NCI-H446 treated with DMSO at 0.1 percent for 48 hours (cell line): ENCODE measurements around the gene LYZL1.
"Not testable (repeated sequence)": the region's sequence is repeated elsewhere in the genome, so short reads cannot be mapped to it uniquely, and the experiment has no call there.

Experiments used
- DNase-seq: peaks from one replicate; lab custom pipeline; 2025; lab: John Stamatoyannopoulos, UW

Gene LYZL1

DNA sequence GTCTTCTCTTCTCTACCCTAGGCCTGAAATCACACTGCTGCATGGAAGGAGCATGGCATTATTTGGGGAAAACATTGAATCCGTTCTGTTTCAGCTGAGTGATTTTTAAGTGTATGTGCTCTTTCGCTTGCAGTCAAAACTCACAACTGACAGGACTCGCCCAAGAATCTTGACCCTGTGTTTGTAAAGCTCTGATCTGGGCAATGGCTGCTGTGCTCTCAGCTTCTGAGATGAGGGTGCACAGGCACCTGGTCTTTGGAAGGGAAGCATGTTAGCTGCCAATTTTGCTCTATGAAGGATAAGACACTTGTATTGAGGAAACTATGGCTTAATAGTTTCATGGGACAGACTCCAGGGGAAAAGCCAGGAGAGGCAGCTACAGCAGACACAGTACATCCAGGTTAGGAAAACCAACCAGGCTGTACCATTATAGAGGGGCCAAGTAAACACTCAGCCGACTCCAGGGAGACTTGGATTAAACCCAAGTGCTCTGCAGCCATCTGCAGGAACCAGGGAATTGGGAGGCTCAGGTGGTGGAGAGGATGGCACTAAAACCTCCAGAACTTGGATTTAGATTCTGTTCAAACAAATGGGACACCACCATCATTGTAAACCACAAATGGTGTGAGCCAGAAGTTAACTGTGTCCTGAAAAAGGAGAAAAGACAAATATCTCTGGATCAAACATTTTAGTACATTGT lies 43.3 kb downstream of the LYZL1 start:
- DNase-seq, result no peak

DNA sequence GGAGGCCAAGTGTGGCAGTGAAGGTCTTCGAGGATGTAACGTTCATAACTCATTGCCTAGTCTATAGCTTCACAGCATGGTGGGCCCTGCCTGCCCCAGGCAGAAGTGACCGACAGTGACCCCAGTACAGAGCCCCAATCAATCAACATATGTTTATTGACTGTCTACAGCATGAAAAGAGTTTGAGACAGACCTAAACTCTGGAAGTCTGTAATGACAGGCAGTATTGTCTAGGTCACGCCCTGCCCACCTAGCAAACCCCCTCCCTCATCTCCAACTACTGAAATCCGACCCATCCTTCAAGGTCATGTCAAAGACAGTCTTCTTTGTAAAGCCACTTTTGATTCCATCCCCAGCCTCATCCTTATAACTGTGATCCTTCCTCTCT lies 43.9 kb downstream of the LYZL1 start:
- DNase-seq, result no peak

DNA sequence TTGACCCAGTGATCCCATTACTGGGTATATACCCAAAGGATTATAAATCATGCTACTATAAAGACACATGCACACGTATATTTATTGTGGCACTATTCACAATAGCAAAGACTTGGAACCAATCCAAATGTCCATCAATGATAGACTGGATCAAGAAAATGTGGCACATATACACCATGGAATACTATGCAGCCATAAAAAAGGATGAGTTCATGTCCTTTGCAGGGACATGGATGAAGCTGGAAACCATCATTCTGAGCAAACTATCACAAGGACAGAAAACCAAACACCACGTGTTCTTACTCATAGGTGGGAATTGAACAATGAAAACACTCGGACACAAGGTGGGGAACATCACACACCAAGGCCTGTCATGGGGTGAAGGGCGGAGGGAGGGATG lies 48.7 kb downstream of the LYZL1 start:
- not testable (repeated sequence) for DNase-seq

DNA sequence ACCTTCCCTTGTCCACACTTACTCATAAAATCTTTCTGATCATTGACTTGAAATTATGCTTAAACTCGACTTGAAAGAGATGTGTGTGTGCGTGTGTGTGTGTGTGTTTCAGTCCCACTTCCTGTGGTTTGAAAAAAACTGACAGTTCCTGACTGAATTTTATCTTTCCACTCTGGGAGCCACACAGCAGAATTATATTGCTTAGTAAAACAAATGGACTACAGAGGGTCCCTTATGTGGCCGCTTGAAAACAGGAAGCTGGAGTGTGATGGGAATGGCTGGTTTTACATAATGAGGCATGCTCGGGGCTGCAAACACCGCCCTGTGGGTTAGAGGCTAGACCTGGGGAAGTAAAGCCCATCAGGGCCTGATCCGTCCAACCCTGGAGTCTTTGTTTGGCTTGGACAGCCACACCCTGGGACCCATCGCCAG lies 54.8 kb downstream of the LYZL1 start:
- DNase-seq, result no peak

DNA sequence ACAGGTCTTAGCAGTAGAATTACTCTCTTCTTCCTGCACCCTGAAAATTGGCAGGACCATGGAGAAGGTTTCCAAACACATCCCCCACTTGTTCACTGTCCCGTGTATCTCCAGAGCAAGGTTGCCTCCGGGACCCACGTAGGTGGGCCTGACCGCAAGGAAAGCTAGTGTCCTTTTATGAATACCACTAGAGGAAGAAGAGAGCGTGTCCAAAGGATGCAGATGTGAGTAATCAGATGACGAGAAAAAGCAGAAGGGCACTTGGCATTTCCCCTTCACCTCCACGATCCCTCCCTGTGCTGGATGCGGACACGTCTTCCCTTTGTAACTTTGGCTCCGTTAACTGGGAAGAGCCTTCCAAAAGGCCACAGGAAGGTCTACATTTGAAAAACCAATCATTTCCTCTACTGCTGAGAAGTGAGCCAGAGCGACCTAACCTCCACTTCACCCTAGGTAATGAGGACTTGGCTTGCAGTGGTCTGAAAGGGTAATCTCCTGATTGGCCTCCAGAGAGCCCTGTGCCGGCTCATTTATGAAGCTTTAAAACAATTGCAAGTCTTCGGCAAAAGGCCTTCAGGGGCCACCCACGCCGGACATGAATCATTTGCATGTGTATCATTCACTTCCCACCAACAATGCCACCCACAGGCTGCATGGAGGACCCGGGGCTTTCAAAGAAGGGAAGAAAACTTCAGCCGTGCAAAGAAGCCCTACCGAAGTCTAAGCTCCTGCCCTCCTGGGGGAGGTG lies 55.4 kb downstream of the LYZL1 start:
- DNase-seq, result no peak

DNA sequence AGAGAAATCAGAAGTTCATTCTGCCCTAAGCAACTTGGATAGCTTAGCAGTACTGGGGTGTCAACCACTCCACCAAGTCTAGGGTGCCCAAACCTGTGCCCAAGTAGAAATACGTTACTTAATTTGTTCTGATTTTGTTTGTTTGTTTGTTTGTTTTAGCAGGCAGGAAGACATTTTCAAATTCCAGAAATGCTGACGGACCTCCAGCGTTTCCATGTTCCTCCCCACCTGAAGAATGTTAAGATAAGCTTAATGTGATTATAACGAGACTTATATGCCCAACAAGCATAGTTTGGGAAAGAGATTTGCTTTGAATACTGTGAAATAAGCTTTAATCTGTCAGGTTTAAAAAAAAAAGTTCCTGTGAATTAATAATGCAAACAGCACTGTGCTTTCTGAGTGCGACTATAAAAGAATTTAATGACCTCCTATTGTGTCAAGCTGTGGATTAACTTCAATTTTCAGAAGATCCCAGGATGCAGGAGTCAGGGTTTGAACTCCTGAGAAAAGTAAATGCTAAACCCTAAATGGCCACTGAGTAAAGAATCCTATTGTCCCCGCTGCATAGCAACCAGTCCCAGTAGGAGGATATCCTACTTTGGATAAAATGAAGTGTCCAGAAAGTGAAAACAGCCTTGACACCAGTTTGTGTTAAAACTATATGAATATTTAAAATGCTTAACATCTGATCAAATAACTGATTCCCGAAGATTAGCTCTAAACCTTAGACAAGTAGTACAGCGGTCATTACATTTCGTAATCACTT lies 56.5 kb downstream of the LYZL1 start:
- DNase-seq, result no peak

DNA sequence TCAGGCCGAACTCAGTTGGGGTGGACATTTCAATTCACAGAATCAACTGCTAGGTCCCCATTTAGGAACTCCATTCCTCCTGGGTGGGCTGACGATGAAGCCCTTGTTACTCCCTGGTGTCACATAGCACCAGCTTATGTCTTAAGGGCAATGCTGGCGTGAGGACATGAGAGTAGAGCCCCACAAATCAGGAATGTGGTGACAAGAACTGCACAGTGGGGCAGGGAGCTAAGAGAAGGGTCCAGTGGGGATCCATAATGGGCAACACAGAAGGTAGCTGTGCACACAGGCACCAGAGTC lies 57.0 kb downstream of the LYZL1 start:
- DNase-seq, result no peak

DNA sequence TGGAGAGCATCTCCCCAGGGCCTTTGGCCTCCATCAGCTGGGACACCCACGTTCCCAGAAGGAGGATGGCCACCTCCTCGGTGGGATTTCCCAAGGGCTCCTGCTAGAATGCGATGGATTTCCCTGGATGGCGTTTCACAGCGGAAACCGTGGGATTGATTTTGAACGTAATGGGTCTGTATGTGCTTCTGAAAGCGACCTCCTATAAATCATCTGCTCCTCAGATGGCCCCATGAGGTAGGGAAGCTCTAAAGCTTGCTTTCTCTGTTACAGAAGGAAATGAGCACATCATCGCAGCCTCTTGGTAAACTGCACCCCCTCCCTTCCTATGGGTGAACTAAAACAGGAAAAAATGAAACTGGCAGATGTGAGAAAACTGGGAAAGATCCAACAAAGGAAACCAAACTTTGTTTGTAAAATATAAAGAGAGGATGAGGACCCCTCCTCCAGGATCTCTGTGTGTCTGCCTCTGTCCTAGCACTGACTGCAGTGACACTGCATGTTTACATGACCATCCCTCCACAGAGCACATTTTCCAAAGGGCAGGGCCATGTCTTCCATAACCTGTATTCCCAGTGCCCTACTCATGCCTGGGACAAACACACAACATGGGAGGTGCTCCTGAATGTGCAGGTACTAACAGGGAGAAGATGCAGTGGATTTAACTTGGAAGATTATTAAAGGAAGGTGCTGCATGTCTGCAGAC lies 57.6 kb downstream of the LYZL1 start:
- DNase-seq, result no peak

DNA sequence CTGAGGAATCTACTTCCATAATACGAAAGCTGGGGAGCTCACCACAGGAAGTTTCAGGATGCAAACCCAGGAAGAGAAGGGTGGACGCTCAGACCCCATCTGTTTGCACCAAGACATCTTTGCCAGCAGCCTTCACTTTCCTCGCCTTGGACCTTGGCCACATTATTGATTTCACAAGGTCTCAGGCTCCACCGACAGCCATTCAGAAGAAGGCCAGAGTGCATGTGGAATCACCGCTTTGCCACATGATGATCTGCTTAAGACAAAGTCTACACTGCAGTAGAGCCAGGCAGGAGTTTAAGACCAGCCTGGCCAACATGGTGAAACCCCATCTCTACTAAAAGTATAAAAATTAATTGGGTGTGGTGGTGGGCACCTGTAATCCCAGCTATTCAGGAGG lies 60.0 kb downstream of the LYZL1 start:
- no peak for DNase-seq

DNA sequence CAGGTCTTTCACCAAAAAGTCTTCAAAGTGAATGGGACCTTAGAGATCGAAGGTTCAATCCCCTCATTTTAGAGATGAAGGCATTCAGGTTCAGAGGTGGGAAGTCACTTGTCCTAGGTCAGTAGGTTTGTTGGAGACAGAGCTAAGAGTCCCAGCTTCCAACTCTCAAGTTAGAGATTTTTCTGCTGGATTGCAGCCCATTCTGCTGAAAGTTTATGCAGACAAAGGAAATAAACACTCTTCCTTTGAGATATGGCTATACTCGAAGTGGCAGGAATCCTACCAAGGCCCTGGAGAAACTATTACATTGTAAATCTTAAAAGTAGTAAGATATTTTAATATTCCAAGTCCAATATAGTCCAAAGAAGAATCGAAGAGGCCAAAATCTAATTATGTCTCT lies 64.4 kb downstream of the LYZL1 start:
- no peak for DNase-seq

DNA sequence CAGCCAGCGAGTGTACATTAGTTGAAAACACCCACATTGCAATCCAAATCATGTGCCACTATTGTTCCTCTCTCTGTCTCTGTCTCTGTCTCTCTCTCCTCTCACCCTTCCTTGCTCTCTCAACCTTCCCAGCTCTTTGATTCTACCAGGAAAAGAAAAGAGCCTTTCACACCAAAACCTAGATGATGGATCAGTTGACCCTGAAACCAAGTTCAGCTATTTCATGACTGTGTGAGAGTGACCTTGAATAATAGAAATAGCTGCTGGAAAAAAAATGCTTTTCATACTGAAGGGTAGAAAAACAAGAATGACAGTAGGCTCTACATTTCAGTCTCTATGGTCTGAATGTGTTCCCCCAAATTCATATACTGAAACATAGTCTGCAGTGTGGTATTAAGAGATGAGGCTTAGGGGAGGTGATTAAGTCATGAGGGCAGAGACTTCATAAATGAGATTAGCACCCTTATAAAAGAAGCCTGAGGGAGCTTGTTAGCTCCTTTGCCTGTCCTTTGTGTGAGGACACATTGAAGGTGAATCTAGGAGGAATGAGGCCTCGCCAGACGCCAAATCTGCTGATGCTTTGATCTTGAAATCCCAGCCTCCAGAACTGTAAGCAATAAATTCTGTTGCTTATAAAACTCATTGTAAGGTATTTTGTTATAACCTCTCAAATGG lies 65.2 kb downstream of the LYZL1 start:
- DNase-seq, result no peak

DNA sequence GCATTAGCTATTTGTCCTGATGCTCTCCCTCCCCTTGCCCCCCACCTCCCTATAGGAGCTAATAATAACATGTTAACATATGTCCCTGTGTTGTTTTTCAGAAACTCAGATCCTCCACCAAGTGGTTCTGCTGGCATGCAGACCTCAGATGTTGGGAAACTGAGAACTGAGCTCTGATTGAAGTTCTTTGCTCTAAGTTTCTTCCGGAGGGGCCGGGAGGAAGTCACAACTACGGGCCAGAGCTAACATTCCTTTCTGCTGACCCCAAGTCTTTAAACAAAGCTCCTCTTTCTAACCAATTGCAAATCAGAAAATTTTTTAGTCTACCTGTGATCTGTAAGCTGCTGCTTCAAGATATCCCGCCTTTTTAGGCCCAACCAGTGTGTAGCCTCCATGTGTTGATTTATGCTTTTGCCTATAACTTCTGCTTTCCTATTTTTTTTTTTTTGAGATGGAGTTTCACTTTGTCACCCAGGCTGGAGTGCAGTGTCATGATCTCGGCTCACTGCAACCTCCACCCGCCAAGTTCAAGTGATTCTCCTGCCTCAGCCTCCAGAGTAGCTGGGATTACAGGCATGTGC lies 66.6 kb downstream of the LYZL1 start:
- DNase-seq, result no peak

DNA sequence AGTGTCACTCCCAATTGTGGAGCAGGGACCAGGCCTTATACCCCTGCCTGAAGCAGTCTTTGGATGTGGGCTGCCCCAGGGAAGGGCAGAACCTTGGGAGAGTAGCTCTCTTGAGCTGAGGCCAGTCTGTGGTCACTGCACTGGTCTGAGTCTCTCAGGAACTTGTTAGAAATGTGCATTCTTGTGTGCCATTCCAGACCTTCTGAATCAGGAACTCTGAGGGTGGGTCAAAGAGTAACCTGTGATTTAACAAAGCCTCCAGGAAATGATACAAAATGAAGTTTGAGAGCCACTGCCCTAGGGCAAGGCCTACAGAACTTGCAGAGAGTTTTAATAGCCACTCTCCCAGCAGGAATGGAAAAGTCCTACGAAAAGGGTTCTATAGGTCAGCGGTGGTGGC lies 68.1 kb downstream of the LYZL1 start:
- DNase-seq, result no peak

DNA sequence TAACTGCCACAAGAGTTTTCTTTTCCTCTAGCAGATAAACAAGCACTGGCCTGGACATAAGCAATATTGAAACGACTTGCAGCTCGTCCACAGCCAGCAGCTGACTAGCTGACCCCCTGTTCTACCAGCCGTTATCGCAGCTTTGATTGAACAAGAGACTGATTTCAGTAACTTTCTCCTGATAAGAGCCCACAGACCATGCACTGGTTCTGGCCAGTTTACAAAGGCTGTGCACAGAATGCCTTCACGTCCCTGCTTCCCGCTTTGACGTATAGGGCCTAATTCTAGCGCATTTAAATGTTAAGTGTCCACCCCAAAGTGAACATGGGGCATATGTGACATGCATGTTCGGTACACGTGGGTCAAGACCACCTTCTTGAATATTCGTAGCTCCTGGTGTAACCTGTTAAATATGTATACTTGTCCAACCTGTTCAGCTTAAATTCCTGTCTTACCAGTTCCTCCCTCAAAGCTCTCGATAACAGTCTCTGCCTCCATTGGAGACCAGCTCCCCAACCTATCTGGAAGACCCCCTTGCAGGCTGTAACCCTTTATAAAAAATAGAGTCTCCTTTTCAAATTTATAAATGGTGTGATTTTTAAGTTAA lies 69.2 kb downstream of the LYZL1 start:
- DNase-seq, result no peak

DNA sequence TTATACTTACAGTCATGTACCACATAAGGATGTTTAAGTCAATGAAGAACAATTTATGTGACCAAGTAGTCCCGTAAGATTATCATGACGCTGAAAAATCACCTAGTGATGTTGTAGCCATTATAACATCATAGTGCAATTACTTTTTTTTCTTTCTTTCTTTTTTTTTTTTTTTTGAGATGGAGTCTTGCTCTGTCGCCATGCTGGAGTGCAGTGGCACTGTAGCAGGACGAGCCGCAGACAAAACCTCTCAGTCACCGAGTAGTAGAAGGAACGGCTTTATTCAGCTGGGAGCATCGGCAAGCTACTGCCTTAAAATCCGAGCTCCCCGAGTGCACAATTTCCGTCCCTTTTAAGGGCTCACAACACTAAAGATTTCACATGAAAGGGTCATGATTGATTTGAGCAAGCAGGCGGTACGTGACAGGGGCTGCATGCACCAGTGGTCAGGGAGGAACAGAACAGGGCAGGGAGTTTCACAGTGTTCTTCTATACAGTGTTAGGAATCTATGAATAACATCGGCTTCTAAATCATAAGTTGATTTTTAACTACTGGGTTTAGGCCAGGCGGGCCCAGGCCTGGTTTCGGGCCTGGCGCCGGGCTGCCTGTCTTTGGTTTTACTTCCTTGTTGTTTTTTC lies 71.5 kb downstream of the LYZL1 start:
- DNase-seq, result not testable (repeated sequence)
